Smooth muscle cell (in vitro differentiated cells): ENCODE measurements around the gene TTBK1. TPM values are rescaled to one million over a fixed set of nuclear protein-coding genes. Genes with fewer than 3 reads are reported as not detected.

Source experiments
- DNase-seq: peaks from one replicate; lab custom pipeline; 2025; ENCODE audit not compliant: unreplicated experiment; lab: John Stamatoyannopoulos, UW
- H2AFZ ChIP-seq: fragments of 200-600 bp; sonication (generic); 2 replicates; pipeline ENCODE4 v1.6.0; 2016; ENCODE audit warnings: antibody characterized with exemption, low read depth, mild to moderate bottlenecking
- H3F3A ChIP-seq: fragments of 200-600 bp; sonication (generic); 2 replicates; pipeline ENCODE4 v1.6.0; 2017; ENCODE audit warnings: antibody characterized with exemption, low read depth
- H3K27ac ChIP-seq: fragments of 200-600 bp; sonication (generic); 2 replicates; pipeline ENCODE4 v1.5.1; 2016; ENCODE audit warnings: low read depth, mild to moderate bottlenecking
- H3K27me3 ChIP-seq: fragments of 200-600 bp; sonication (generic); 2 replicates; pipeline ENCODE4 v1.6.1; 2016; ENCODE audit warnings: low read depth, mild to moderate bottlenecking
- H3K36me3 ChIP-seq: fragments of 200-600 bp; sonication (generic); 2 replicates; pipeline ENCODE4 v1.5.1; 2016; ENCODE audit warnings: low read depth
- H3K4me1 ChIP-seq: fragments of 200-600 bp; sonication (generic); 2 replicates; pipeline ENCODE4 v1.5.1; 2016; ENCODE audit warnings: low read depth
- H3K4me2 ChIP-seq: fragments of 200-600 bp; sonication (generic); 2 replicates; pipeline ENCODE4 v1.6.0; 2016; ENCODE audit warnings: mild to moderate bottlenecking
- H3K4me3 ChIP-seq: fragments of 200-600 bp; sonication (generic); 2 replicates; pipeline ENCODE4 v1.5.1; 2016; ENCODE audit warnings: mild to moderate bottlenecking
- H3K79me2 ChIP-seq: fragments of 200-600 bp; sonication (generic); 2 replicates; pipeline ENCODE4 v1.6.0; 2016; ENCODE audit warnings: low read depth, mild to moderate bottlenecking
- H3K9ac ChIP-seq: fragments of 200-600 bp; sonication (generic); 2 replicates; pipeline ENCODE4 v1.6.0; 2016; ENCODE audit warnings: low read depth
- H3K9me3 ChIP-seq: fragments of 200-600 bp; sonication (generic); replicated peaks from 2 replicates; pipeline ENCODE4 v1.5.1; 2016; ENCODE audit warnings: low read depth
- H4K20me1 ChIP-seq: fragments of 200-600 bp; sonication (generic); 2 replicates; pipeline ENCODE4 v1.6.0; 2016; ENCODE audit warnings: low read depth
- CTCF ChIP-seq: fragments of 200-600 bp; sonication (generic); IDR thresholded peaks from 2 replicates; pipeline ENCODE4 v1.5.1; 2017; ENCODE audit warnings: borderline replicate concordance, mild to moderate bottlenecking, antibody characterized with exemption; ENCODE audit not compliant: insufficient read depth, poor library complexity, severe bottlenecking
- WGBS: methylation state at CpG from one replicate; pipeline ENCODE4 v1.1.7; 2016; ENCODE audit warnings: low lambda C conversion rate; 5-methylcytosine and 5-hydroxymethylcytosine counted together
- polyA plus RNA-seq: library from polyadenylated mRNA; unstranded; fragments of >200 nt; fragmentation: Nextera tagmentation; extraction: Ambion mirVana; gene quantifications from 2 replicates; pipeline ENCODE4 v1.2.1, GENCODE V29; 2016
- total RNA-seq: library from RNA; depleted of rRNA; stranded (reverse); fragments of >200 nt; gene quantifications from 2 replicates; pipeline ENCODE4 v1.2.3, GENCODE V29; 2014

Gene TTBK1
- total and polyA plus RNA-seq, 2 experiments from 2014 or later: not detected

DNA sequence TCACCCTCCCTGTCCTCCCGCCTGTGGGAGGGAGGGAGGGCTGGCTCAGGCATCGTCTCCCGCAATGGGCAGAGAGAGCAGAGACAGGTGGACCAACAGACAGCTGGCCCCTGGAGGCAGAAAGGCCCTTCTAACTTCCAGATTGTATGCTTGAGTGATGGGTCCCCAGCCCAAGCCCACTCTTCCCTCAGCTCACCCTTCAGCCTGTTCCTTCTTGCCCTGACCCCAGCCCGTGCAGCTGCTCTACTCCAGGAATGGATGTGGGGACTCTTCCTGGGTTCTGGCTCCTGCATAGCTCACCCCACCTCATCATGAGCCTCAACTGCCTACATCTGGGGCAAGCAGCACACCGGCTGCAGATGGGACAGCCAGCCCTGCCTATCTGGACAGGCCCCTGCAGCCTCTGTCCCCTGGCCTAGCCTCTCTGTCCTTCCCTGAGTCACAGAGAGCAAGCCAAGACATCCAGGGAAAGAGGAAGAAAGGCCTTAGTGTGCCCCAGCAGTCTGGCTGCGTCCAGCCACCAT lies 43.2 kb downstream of the TTBK1 start:
- Histone ChIP-seq H3K4me2 (no peak overlapping the region), H3K79me2 (no peaks in the 10 kb centered on the region), H3K27ac (no peak overlapping the region), H2AFZ (no peak overlapping the region), H3K9ac (no peak overlapping the region), H3F3A (no peaks in the 10 kb centered on the region), H3K4me1 (no peaks in the 10 kb centered on the region), H3K36me3 (no peaks in the 10 kb centered on the region), H3K27me3 (peaks cover 4% of the 10 kb centered on the region), H3K9me3 (no peaks in the 10 kb centered on the region), H3K4me3 (no peak overlapping the region), H4K20me1 (no peaks in the 10 kb centered on the region)
- no peak for TF ChIP-seq CTCF
- DNase-seq: no peak
- 94% methylated on average over 6 of the region's 6 CpGs for WGBS

- H4K20me1 ChIP-seq: no peaks in the 10 kb centered on the region
- H3K9ac ChIP-seq: no peak overlapping the region
- no peak for TF ChIP-seq CTCF
- H3K4me1 ChIP-seq: no peaks in the 10 kb centered on the region
- no peaks in the 10 kb centered on the region for H3K79me2 ChIP-seq
- 69% methylated on average over 9 of the region's 10 CpGs for WGBS
- no peaks in the 10 kb centered on the region for H3K9me3 ChIP-seq
- no peak overlapping the region for H2AFZ ChIP-seq
- peaks cover 4% of the 10 kb centered on the region for H3K27me3 ChIP-seq
- no peak overlapping the region for H3K4me2 ChIP-seq
- no peak overlapping the region for H3K4me3 ChIP-seq
- DNase-seq: no peak
- no peaks in the 10 kb centered on the region for H3F3A ChIP-seq
- H3K27ac ChIP-seq: no peak overlapping the region
- H3K36me3 ChIP-seq: no peaks in the 10 kb centered on the region
Measured at GRCh38 chr6:43286980-43287716, 43.9 kb downstream of the TTBK1 start.

DNA sequence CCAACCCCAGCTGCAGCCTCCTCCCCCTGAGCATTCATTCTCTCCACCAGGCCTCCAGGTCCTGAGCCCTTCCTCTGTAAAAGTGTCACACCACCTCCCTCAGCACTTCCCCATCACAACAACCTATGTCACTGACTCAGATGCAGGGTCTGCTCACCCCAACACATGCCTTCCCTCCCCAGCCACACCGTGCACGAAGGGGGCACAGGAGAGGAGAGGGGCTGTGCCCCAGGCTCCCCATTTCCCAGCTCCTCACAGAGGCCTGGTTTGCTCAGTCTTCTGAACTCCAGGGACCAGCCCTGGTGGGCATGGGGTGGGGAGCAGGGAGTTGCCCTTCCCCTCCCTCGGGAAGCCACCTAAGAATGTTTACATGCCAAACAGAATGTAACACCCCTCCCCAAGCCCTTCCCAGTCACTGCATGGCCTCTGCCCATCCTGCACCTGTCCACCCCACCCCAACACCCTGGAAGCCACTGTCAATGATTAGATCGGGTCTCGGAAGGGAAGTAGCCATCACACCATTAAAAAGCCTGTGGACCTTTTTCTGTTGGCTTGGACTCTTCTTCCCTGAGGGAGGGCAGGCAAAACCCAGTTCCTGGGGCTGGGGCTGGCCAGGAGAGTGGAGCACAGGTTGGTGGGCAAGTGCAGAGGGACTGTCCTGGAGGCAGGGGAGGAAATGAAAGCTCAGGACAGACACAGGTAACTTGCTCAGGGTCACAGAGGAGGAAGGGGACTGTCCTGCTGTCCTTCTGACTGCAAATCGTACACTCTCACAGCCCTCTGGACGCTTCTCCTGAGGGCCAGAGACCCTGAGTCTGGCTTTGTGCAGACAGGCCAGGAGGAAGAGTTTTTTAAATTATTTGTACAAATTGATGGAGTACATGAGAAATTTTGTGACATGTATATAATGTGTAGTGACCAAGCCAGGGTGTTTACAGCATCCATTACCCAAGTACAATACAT lies 44.7 kb downstream of the TTBK1 start:
- no peak for DNase-seq
- TF ChIP-seq CTCF: no peak
- no peak overlapping the region for H3K4me3 ChIP-seq
- 84% methylated on average over 7 of the region's 7 CpGs for WGBS
- H3K79me2 ChIP-seq: no peaks in the 10 kb centered on the region
- no peaks in the 10 kb centered on the region for H3K9me3 ChIP-seq
- H3K4me1 ChIP-seq: no peaks in the 10 kb centered on the region
- no peak overlapping the region for H3K9ac ChIP-seq
- H3K27me3 ChIP-seq: peaks cover 4% of the 10 kb centered on the region
- H3K4me2 ChIP-seq: no peak overlapping the region
- H3K27ac ChIP-seq: no peak overlapping the region
- no peaks in the 10 kb centered on the region for H4K20me1 ChIP-seq
- no peak overlapping the region for H2AFZ ChIP-seq
- H3K36me3 ChIP-seq: no peaks in the 10 kb centered on the region
- no peaks in the 10 kb centered on the region for H3F3A ChIP-seq
